AG04450 (cell line): Measurements from ENCODE around the gene NRDC. TPM values are rescaled to one million over a fixed set of nuclear protein-coding genes. Genes with fewer than 3 reads are reported as not detected.

ENCODE experiments used
- CTCF ChIA-PET: fragments of 300-600, 350-600 bp; formaldehyde crosslinking; extraction: SDS; loops from one replicate; lab custom pipeline; 2022; ENCODE audit warnings: antibody characterized with exemption, inconsistent platforms; lab: Charles Lee
- POLR2A ChIA-PET: fragments of 350-600 bp; formaldehyde crosslinking; extraction: SDS; loops from one replicate; lab custom pipeline; 2021; ENCODE audit warnings: antibody characterized with exemption, inconsistent platforms; lab: Yijun Ruan, JAX
- DNase-seq: peaks from one replicate; pipeline ENCODE4 v3.0.0-alpha.2; 2011; ENCODE audit warnings: low read depth, low spot score
- H3K27ac ChIP-seq: one replicate; pipeline ENCODE4 v1.5.1; 2012; ENCODE audit warnings: low read depth, low read length, control low read depth
- H3K27me3 ChIP-seq: one replicate; pipeline ENCODE4 v1.6.0; 2012; ENCODE audit warnings: low read length; ENCODE audit not compliant: control insufficient read depth, insufficient read depth
- H3K4me3 ChIP-seq: 2 replicates; pipeline ENCODE4 v1.5.1; 2011; ENCODE audit warnings: mild to moderate bottlenecking, low read depth, low read length, control low read depth
- H3K9me3 ChIP-seq: 2 replicates; pipeline ENCODE4 v1.5.1; 2012; ENCODE audit warnings: low read length; ENCODE audit not compliant: control insufficient read depth, insufficient read depth
- polyA plus RNA-seq: library from polyadenylated mRNA; depleted of rRNA; stranded (reverse); fragments of >200 nt; gene quantifications from 2 replicates; pipeline ENCODE4 v1.2.3, GENCODE V29; 2011
- TF ChIP-seq, protein P1 (sequence below): IDR thresholded peaks from 2 replicates; pipeline ENCODE4 v1.5.1; 2011; ENCODE audit warnings: low read depth, low read length, control low read depth, inconsistent platforms

The NRDC gene
- polyA plus RNA-seq, 1 experiment, result 172 TPM

GRCh38 chr1:51906306-51907078 is 28.0 kb upstream of the NRDC start:
- H3K4me3 ChIP-seq, result no peak overlapping the region
- no peaks in the 10 kb centered on the region for H3K9me3 ChIP-seq
- H3K27ac ChIP-seq, result peak overlapping the region; percentile 59
- ChIA-PET POLR2A (interaction anchor here (2.5 kb wide), 1 partner anchor 9 kb away, joined by 20 read pairs; no protein-coding TSS in a partner anchor), CTCF (interaction anchor here (0.6 to 1.8 kb wide), 3 partner anchors 8 to 11 kb away, joined by 3 to 8 read pairs (median 5); no protein-coding TSS in a partner anchor)
- DNase-seq, result peak; percentile 39
- H3K27me3 ChIP-seq, result no peaks in the 10 kb centered on the region
- TF ChIP-seq, protein P1, sequence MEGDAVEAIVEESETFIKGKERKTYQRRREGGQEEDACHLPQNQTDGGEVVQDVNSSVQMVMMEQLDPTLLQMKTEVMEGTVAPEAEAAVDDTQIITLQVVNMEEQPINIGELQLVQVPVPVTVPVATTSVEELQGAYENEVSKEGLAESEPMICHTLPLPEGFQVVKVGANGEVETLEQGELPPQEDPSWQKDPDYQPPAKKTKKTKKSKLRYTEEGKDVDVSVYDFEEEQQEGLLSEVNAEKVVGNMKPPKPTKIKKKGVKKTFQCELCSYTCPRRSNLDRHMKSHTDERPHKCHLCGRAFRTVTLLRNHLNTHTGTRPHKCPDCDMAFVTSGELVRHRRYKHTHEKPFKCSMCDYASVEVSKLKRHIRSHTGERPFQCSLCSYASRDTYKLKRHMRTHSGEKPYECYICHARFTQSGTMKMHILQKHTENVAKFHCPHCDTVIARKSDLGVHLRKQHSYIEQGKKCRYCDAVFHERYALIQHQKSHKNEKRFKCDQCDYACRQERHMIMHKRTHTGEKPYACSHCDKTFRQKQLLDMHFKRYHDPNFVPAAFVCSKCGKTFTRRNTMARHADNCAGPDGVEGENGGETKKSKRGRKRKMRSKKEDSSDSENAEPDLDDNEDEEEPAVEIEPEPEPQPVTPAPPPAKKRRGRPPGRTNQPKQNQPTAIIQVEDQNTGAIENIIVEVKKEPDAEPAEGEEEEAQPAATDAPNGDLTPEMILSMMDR, result no peak

DNA sequence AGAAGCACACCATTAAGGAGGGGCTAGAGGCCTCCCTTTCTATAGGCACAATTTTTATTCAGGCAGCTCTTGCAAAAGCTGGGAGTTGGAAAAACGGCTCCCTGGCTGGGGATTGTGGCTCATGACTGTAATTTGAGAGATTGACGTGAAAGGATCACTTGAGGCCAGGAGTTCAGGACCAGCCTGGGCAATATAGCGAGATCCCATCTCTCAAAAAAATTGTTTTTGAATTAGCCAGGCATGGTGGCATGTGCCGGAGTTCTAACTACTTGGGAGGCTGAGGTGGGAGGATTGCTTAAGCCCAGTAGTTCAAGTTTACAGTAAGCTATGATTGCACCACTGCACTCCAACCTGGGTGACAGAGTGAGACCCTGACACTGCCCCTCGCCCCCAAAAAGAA is 23.9 kb upstream of the NRDC start:
- no peak overlapping the region for H3K27ac ChIP-seq
- CTCF ChIA-PET, result no interaction called here
- DNase-seq, result no peak
- H3K4me3 ChIP-seq, result no peak overlapping the region
- TF ChIP-seq, protein P1, result no peak
- POLR2A ChIA-PET, result no interaction called here
- H3K9me3 ChIP-seq, result no peaks in the 10 kb centered on the region
- no peaks in the 10 kb centered on the region for H3K27me3 ChIP-seq

GRCh38 chr1:51901151-51901550 is 22.6 kb upstream of the NRDC start:
- Histone ChIP-seq H3K27ac (no peak overlapping the region), H3K4me3 (no peak overlapping the region), H3K9me3 (no peaks in the 10 kb centered on the region), H3K27me3 (no peaks in the 10 kb centered on the region)
- TF ChIP-seq, protein P1, result no peak
- DNase-seq, result no peak
- CTCF ChIA-PET, result no interaction called here
- POLR2A ChIA-PET, result no interaction called here

- POLR2A ChIA-PET, result no interaction called here
- Histone ChIP-seq H3K27me3 (no peaks in the 10 kb centered on the region), H3K9me3 (no peaks in the 10 kb centered on the region), H3K27ac (peak overlapping the region; percentile 61), H3K4me3 (no peak overlapping the region)
- CTCF ChIA-PET, result interaction anchor here (0.9 to 1.3 kb wide), 3 partner anchors 8 to 98 kb away, joined by 3 to 5 read pairs (median 4); no protein-coding TSS in a partner anchor
- DNase-seq, result no peak
- TF ChIP-seq, protein P1, result no peak
These were observed 20.5 kb upstream of the NRDC start for GRCh38 chr1:51899022-51899421.
